HuH-7.5 (cell line): ENCODE measurements around the gene C11orf58.

ENCODE experiments used
- DNase-seq: peaks from one replicate; pipeline ENCODE4 v3.0.0; 2011; ENCODE audit warnings: low spot score

Gene C11orf58

DNA sequence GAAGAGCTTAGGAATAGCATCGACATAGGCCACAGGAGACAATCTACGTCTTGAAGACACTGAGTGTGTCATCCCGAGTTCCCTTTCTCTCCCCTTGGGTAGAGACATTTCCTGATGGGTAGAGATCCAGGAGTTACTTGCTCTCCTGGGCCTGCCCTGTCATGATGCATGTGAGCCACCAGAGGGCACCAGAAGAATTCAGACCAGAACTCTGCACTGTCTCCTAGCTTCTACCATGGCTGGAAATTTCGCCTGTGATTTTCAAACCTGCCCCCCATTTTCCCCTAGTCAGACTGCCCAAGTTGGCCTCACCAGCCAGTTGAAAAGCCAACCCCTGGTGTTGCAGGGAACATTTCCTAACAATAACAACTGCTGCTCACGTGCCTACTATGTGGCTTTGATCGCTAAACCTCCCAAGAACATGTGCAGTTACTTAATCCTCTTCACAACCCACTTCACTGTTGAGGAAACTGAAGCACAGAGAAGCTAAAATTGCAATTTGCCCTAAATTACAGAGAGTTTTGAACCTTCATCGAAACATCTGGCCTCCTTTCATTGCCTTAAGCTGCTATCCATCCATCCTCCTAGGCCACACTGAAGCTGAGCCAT, 47.2 kb downstream of the C11orf58 start:
- DNase-seq, result peak; percentile 79

DNA sequence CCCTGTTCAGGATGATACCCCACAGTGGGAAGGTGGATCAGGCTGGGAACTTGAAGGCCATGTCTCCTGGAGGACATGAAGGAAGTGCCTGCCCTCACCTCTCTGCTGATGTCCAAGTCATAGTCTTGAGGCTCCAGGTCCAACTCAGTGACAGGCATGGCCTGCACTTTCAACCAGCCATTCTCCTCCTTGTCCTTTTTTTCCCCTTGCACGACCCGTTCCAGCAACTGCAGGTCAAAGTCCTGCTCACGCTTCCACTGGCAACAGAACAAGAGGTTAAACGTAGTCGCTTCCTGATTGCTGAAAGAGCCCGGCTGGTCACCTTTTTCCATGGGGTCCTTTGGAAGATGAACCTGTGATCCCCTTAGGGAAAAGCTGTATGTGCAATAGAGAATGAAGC, 47.7 kb downstream of the C11orf58 start:
- peak; percentile 37 for DNase-seq

DNA sequence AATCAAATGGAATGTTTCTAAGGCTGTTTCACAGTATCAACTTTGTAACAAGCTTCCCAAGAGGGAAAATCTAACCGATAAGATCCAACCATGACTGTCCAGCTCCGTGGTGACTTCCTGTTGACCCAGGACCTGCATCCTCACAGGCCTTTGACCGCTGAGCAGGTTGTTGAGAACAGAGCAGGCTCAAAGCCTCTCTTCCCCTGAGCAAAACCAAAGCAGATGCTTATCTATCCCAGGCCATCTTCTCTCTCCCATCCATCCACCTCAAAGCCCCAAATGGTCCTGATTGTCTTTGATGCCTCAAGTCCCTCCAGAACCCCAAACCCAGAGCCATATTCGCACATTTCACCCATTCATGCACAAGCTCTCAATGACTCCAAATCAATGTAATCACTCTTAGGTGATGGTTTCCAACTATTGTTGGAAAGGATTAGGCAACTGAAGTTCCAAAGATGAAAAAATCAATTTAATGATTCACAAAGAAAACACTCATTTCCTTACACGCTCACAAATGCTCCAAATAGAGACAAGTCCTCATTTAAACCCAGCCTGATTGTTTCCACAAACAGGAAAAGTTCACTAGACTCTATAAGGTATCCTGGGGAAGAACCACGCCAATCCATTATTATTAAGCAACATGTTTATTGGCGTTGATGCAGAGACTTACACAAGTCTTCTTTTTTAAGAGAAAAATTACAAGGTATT, 48.7 kb downstream of the C11orf58 start:
- DNase-seq, result no peak

- peak; percentile 56 for DNase-seq
Measured at GRCh38 chr11:16788141-16789062, 50.0 kb downstream of the C11orf58 start.

DNA sequence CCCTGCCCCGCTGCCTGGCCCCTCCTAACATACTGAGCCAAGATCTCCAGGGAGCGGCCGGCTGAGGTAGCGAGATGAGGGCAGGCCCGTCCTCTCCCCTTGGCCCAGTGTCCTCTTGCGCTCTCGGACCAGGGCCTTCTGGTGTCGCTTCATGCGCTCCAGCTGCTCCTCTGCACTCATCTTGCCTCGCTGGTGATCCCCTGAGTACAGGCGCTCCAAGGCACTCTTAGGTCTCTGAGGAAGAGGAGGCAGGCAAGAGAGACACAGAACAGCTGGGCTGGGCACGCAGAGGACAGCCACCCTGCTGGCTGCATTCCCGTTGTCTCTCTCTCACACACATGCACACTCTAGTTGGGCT, 50.6 kb downstream of the C11orf58 start:
- DNase-seq, result no peak

DNA sequence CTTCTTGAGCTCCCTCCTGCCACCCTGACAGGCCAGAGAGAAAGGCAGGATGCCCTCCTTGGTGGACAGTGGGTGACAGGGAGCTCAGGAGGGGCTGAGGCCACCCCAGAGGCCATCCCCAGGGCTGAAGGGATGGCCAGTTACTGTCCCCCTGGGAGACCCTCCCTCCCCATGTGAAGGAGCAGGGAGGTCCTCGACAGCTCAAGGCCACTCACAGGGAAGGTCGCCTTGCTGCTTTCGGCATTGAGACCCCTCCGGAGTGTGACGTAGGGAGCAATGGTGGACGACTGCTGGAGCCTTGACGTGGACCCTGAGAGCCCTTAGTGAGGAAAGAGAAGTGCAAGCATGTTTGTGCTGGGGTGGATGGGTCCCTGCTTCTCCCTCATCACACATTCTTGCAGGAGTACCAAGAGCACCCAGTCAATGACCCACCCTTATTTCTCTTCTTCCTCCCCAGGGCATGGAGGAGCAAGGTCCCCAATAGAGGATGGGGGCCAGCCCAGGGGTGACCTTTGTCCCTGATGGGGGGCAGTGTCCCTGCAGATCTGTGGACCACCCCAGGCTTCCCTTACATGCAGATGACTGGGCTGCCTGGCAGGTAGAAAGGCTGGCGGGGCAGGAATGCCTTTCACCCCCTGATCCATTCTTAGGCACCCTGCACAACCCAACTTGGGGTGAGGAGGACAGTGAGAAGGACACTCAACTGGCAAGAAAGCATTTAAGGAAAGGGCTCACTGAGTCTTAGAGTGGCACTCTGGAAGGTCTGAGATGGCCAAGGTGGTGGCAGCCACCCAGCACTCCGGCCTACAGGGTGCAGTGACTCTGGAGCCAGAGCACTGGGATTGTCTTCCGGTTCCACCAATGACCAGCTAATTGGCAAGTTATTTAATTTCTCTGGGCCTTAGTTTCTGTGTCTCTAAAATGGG, 51.4 kb downstream of the C11orf58 start:
- no peak for DNase-seq

- DNase-seq, result no peak
Measured at GRCh38 chr11:16790486-16791190, 52.2 kb downstream of the C11orf58 start.

- no peak for DNase-seq
Measured at GRCh38 chr11:16791191-16791961, 52.9 kb downstream of the C11orf58 start.

- DNase-seq, result no peak
Measured at GRCh38 chr11:16792426-16792825, 54.0 kb downstream of the C11orf58 start.

DNA sequence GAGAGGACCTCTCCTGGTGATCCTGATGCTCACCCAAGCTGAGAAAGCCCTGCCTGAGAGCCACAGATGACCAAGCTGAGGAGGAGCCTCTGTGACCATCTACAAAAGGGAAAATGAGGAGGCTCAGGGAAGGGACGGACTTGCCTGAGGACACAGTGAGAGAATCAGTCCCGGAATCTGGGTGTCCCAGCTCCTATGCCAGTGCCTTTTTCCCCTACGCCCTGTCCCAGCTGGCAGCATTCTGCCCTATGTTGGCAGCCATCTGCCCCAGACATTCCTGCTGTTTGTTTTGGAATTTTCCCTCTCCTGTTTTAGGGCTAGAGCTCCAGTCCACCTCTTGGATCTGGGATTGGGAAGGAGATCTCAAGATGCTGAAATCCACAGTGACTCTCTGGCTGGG, 54.6 kb downstream of the C11orf58 start:
- no peak for DNase-seq

GRCh38 chr11:16793511-16793910, 55.1 kb downstream of the C11orf58 start:
- DNase-seq, result no peak

DNA sequence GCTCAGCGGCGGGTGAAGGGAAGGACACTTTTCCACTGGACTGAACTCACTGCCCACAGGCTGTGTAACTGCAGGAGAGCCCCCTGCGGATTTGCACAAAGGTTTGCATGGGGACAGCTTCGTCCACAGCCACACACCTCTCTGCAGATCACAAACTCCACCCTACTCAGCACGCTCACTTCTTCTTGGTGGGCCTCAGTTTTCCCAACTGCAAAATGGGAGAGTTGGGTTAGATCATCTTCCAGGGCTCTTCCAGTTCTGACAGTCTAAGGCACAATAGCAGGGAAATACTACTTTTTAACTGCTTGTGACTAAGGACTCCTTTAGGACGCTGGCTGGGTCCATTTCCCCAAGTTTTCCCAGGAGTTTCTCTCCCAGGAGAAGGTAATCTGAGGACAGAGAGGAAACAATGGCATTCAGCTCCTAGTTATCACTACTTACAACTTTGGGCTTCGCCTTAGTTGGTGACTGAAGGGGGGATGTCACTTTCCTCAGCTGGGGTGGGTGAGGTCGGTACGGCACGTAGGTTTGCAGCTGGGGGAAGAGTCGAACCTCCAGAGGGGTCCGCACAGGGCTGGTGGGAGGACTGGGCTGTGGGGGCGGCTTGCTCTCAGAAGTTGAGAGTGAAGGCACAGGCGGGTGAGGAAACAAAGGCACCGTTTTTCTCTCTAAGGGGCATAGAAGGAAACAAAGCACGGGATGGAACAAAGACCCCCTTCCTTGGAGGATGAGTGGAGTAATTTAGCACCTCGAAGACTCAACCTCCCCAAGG, 55.8 kb downstream of the C11orf58 start:
- DNase-seq, result no peak

DNA sequence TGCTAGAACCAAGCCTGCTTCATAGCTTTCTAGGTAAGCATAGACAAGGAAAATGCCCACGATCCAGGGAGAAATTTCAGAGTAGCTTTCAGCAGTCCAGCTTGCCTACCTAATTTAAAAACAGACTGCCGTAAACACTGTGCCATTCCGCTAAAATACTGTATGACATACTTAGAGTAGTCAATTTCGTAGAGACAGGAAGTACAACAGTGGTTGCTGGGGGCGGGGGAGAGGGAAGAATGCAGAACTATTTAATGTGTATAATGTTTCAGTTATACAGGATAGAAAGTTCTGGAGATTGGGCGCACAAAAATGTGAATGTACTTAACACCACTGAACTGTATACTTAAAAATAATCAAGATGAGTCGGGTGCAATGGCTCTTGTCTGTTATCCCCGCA, 56.7 kb downstream of the C11orf58 start:
- no peak for DNase-seq

DNA sequence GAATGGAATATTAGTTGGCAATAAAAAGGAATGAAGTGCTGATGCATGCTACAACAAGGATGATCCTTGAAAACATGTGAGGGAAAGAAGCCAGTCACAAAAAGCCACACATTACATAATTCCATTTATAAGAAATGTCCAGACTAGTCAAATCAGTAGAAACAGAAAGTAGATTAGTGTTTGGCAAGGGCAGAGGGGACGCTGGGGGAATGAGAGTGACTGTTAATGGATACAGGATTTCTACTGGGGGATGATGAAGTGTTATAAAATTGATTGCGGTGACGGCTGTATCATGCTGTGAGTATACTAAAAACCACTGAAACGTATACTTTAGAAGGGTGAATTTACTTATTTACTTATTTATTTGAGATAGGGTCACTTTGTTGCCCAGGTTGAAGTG, 57.9 kb downstream of the C11orf58 start:
- DNase-seq, result no peak

GRCh38 chr11:16797776-16798175, 59.3 kb downstream of the C11orf58 start:
- no peak for DNase-seq

DNA sequence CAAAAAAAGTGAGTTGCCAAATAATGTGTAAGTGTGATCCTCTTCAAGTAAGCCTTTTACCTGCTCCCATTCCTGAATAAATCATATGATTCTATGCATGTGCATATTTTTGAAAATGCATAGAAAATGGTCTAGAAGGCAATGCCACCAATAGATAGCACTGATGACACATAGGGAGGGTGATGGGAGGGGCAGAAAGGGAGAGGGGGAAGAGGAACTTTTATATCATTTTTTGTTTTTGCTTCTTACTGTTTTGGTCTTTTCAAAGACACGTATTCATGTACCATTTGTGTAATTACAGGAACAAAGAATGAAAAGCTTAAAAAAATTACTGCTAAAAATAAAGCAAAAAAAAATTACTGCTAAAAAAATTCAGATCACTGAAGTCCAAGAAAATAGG, 60.8 kb downstream of the C11orf58 start:
- no peak for DNase-seq

GRCh38 chr11:16799890-16800289, 61.4 kb downstream of the C11orf58 start:
- no peak for DNase-seq

- DNase-seq, result no peak
Measured at GRCh38 chr11:16800382-16800781, 61.9 kb downstream of the C11orf58 start.

DNA sequence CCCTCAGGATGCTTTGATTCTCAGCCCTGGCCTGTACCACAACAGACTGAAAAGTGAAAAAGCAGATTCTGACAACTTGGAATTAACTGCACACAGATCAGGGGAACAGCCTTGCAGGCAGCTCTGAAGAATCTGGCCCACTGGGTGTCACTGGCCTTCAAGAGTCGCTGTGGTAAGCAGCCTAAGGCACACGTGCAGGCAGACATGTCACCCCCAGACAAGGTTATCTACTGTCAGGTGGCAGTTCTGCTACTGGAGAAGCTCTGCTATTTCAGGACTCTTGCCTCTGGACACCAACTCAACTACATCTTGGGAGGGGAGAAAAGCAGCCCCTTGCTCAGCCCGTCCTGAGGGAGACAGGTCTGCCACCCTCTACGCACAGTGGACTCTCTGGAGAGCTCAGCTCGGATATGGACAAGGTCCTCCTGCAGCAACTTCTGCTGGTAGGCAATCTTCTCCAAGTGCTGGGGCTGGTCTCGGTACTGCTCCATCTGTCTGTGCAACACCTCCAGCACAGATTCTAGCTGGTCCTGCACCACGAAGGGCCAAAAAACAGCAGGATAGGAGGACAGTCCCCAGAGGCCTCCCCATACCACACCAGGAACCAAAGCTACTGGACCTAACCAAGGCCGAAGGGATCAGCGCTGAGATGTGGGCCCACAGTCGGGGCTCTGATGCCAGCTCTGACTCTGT, 63.0 kb downstream of the C11orf58 start:
- no peak for DNase-seq
